ENCODE results near the gene ATP6V0E1.
A peak's percentile ranks its signal among the peaks of the same experiment; 100 is the strongest.

ATP6V0E1 gene

DNA sequence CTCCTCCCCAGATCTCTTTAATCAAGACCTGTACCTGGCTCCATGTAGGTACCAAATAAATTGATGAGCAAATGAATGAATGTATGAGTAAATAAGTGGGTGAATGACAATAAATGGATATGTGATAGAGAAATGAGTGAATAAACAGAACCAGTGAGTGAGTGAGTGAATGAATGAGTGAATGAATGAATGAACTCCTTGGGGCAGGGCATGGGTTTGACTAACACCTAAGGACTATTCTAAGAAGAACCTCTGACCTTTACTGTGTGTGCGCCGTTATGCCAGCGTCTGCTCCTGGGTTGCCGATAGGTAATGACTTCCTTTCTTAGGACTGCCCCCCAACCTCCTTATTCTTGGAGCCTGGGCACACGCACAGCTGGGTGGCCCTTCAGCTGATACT, 26.1 kb upstream of the ATP6V0E1 start:
- no peak for DNase-seq

DNA sequence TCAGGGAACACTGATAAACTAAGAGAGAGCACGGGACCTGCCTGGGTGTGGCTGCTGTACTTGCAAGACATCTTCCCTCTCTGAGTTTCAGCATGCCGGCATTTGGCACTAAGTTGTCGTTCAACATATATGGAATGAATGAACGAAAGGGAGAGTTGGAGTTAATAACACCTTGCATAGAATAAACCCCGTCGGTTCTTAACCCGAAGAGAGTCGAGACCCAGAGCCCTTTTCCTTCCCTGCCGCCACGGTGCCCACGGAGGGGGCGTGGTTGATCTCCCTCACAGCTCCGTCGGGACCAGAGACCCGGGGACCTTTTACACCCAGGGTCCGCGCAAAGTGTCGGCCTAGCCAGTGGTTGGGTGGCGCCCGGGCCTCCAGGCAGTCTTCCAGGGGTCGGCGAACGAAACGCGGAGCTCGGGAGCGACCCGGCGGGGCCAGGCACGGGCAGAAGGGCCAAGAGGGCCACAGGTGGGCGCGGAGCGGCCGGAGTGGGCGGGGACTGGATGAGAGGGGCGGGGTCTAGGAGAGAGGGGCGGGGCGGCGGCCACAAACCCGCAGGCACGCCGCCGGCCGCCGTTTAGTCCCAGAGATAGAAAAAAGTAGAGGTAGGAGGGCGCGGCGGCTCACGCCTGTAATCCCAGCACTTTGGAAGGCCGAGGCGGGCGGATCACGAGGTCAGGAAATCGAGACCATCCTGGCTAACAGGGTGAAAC, 25.1 kb upstream of the ATP6V0E1 start:
- peak; percentile 41 for DNase-seq

- no peak for DNase-seq
Observed at GRCh38 chr5:172959824-172960799, 23.5 kb upstream of the ATP6V0E1 start.

GRCh38 chr5:172969921-172970320, 13.7 kb upstream of the ATP6V0E1 start:
- DNase-seq, result no peak

DNA sequence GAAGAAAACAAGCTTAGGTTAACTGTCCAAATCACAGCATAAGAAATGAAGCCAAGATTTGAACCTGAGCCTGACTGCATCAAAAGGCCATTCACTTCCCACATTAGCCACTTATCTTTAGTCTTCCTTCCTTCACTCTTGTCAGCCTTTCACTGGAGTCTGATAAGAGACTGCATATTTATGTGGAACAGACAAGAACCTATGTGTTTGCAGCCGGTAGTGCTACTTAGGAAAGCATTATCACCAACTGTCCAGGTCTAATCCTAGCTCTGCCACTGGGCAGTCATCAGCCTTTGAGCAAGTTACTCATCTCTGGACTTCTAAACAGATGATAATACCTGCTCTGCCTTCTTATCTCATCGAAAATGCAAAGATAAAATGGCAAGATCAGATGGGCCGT, 12.1 kb upstream of the ATP6V0E1 start:
- DNase-seq, result no peak

DNA sequence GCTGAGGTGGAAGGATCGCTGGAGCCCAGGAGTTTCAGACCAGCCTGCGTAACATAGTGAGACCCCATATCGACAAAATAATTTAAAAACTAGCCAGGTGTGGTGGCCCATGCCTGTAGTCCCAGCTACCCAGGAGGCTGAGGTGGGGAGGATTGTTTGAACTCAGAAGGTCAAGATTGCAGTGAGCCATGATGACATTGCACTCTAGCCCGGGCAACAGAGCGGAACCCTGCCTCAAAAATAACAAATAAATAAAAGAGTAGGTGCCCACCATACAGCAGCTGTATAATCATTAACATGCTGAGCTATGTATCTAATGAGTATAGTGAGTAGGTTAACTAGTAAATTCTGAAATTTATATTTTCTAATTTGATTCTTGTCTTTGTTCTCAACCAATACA, 11.0 kb upstream of the ATP6V0E1 start:
- no peak for DNase-seq

- no peak for DNase-seq
Observed at GRCh38 chr5:172973127-172973916, 10.2 kb upstream of the ATP6V0E1 start.

GRCh38 chr5:172973931-172974330, 9.6 kb upstream of the ATP6V0E1 start:
- no peak for DNase-seq

DNA sequence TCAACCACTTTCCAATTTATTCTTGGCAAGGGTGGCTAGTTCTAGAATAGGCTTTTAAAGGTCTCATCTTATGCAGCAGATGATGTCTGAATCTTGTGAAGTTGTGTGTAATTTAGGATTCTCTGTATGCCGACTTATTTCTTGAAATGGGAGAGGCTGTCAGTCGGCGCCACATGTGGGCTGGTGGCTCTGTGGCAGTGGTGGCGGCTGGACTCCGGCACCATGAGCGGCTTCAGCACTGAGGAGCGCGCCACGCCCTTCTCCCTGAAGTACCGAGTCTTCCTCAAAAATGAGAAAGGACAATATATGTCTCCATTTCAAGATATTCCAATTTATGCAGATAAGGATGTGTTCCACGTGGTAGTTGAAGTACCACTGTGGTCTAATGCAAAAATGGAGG, 8.3 kb upstream of the ATP6V0E1 start:
- DNase-seq, result no peak

- DNase-seq, result no peak
Observed at GRCh38 chr5:172979778-172980177, 3.8 kb upstream of the ATP6V0E1 start.

DNA sequence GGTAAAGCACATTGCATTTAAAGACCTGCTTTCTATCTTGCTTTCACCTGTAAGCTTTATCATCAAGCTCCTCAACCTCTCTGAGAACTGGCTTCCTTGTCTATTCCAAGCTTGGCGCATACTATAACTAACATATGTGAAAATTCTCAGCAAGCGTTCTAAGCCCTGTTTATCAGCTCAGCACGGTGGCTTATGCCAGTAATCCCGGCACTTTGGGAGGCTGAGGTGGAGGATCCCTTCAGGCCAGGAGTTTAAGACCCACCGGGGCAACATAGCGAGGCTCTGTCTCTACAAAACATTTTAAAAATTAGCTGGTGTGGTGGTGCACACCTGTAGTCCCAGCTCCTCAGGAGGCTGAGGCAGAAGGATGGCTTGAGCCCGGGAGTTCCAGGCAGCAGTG, 1.6 kb upstream of the ATP6V0E1 start:
- no peak for DNase-seq

DNA sequence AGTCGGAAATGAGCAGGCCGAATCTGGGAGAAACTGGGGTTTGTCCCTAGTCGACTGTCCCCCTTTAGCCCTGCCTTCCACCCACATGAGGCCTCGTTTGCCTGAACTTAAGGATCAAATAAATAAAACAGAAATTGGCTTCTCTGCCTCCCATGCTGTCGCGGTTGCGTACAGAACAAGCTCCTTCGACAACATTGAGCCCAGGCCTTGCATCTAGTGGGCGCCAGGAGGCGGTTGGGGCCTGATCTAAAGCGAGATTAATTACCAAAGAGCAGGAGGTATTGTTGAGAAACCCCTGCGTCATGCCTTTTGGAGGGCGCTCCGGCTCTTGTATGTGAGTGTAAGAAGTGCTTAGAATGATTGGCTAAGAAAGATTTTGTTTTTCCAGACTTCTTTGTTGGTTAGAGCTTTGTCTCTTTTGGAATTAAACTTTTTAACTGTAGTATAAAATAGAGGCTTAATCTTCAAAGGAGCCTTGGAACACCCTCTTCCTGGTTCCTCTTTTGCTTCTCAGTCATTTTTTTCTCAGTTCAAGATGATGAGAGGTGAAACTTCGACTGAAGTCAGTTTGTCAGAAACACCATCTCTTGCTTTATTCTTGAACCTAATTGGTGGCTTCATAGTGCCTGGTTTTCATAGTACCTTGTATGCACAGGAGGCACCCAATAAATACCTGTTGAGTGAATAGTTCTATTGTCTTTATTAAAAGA, 828 bp downstream of the ATP6V0E1 start:
- peak; percentile 84 for DNase-seq

- DNase-seq, result no peak
Observed at GRCh38 chr5:172985596-172985995, 2.0 kb downstream of the ATP6V0E1 start.

DNA sequence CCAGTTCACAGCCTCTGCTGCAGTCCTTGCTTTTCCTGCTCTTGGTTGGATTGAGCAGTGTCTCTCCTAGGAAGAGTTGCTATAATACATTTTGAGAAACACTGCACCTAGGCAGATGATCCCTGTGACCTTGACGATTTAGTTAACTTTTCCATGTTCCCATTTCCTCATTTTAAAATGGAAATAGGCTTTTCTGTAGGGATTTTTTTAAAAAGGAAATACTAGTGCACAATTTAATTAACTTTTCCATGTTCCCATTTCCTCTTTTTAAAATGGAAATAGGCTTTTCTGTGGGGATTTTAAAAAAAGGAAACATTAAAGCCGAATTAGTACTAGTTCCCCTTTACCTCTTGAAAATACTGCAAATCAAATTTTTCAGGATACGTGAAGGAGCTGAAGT, 4.7 kb downstream of the ATP6V0E1 start:
- DNase-seq, result peak; percentile 41

DNA sequence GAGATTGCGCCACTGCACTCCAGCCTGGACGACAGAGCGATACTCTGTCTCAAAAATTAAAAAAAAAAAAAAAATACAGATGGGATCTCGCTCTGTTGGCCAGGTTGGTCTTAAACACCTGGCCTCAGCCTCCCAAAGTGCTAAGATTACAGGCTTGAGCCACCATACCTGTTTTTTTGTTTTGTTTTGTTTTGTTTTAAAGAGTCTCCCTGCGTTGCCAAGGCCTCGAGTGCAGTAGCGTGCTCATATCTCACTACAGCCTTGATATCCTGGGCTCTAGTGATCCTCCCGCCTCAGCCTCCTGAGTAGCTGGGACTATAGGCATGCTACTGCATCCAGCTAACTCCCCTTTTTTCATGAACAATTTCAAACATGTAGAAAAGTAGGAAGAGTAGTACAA, 7.2 kb downstream of the ATP6V0E1 start:
- DNase-seq, result no peak

- no peak for DNase-seq
Observed at GRCh38 chr5:172994405-172994804, 10.8 kb downstream of the ATP6V0E1 start.

- DNase-seq, result no peak
Observed at GRCh38 chr5:172999372-172999973, 15.9 kb downstream of the ATP6V0E1 start.

- no peak for DNase-seq
Observed at GRCh38 chr5:172999974-173000373, 16.4 kb downstream of the ATP6V0E1 start.

GRCh38 chr5:173001229-173001841, 17.8 kb downstream of the ATP6V0E1 start:
- no peak for DNase-seq

DNA sequence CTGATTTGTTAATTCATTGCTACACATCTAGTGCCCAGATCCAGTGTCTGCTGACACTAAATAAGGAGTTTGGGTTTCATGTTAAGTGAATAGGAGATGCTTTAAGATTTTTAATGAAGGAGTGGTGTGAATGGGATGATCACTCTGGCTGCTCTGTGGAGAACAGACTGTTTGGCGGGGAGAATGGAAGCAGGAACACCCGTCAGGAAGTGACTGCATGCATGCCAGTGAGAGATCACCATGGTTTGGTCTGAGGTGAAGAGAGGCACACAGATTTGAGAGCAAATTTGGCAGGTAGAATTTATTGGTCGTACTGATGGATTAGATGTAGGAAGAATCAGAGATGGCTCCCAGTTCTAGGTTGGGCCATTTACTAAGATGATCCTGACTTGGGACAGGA, 19.8 kb downstream of the ATP6V0E1 start:
- DNase-seq, result no peak

- no peak for DNase-seq
Observed at GRCh38 chr5:173004013-173004412, 20.4 kb downstream of the ATP6V0E1 start.

- DNase-seq, result no peak
Observed at GRCh38 chr5:173004447-173004846, 20.9 kb downstream of the ATP6V0E1 start.
